OCI-LY1 (cell line): ENCODE results near the gene PROB1.

Source experiments
- H2AFZ ChIP-seq: fragments of 200-600 bp; sonication (generic), shearing (Covaris generic); 2 replicates; pipeline ENCODE4 v1.6.0; 2014; ENCODE audit warnings: antibody characterized with exemption, mild to moderate bottlenecking, low read length
- H3F3A ChIP-seq: fragments of 200-600 bp; sonication (generic), shearing (Covaris generic); 2 replicates; pipeline ENCODE4 v1.6.0; 2014; ENCODE audit warnings: mild to moderate bottlenecking, antibody characterized with exemption, low read length, moderate library complexity; ENCODE audit not compliant: insufficient read depth
- H3K27ac ChIP-seq: fragments of 200-600 bp; sonication (generic); 2 replicates; pipeline ENCODE4 v1.5.1; 2014; ENCODE audit warnings: low read length, mixed run types, mild to moderate bottlenecking, low read depth; ENCODE audit not compliant: poor library complexity, severe bottlenecking
- H3K27me3 ChIP-seq: fragments of 200-600 bp; sonication (generic); 2 replicates; pipeline ENCODE4 v1.6.0; 2014; ENCODE audit warnings: antibody characterized with exemption, mild to moderate bottlenecking, low read length, moderate library complexity; ENCODE audit not compliant: insufficient read depth
- H3K36me3 ChIP-seq: fragments of 200-600 bp; sonication (generic); 2 replicates; pipeline ENCODE4 v1.6.1; 2014; ENCODE audit warnings: mild to moderate bottlenecking, antibody characterized with exemption, low read length, moderate library complexity, mixed read lengths; ENCODE audit not compliant: insufficient read depth
- H3K4me1 ChIP-seq: fragments of 200-600 bp; sonication (generic); 2 replicates; pipeline ENCODE4 v1.5.1; 2014; ENCODE audit warnings: mild to moderate bottlenecking, low read length, moderate library complexity; ENCODE audit not compliant: insufficient read depth, severe bottlenecking
- H3K4me2 ChIP-seq: fragments of 200-600 bp; sonication (generic), shearing (Covaris generic); 2 replicates; pipeline ENCODE4 v1.6.1; 2014; ENCODE audit warnings: low read length
- H3K4me3 ChIP-seq: fragments of 200-600 bp; sonication (generic); 2 replicates; pipeline ENCODE4 v1.5.1; 2014; ENCODE audit warnings: low read length, low read depth, mild to moderate bottlenecking, mixed read lengths; ENCODE audit not compliant: poor library complexity, severe bottlenecking
- H3K79me2 ChIP-seq: fragments of 200-600 bp; shearing (Covaris generic); 2 replicates; pipeline ENCODE4 v1.6.1; 2016; ENCODE audit warnings: mixed run types, low read length, mixed read lengths; ENCODE audit not compliant: insufficient read depth
- H3K9ac ChIP-seq: fragments of 200-600 bp; sonication (generic), shearing (Covaris generic); 2 replicates; pipeline ENCODE4 v1.6.1; 2014; ENCODE audit warnings: mild to moderate bottlenecking, low read length, mixed read lengths
- H3K9me2 ChIP-seq: fragments of 200-600 bp; sonication (generic), shearing (Covaris generic); 2 replicates; pipeline ENCODE4 v1.6.1; 2014; ENCODE audit warnings: low read depth, mild to moderate bottlenecking, low read length, mixed read lengths
- H3K9me3 ChIP-seq: fragments of 200-600 bp; shearing (Covaris generic); 2 replicates; pipeline ENCODE4 v1.6.1; 2014; ENCODE audit warnings: low read length, mixed read lengths
- H4K20me1 ChIP-seq: fragments of 200-600 bp; sonication (generic), shearing (Covaris generic); 2 replicates; pipeline ENCODE4 v1.6.0; 2016; ENCODE audit warnings: mild to moderate bottlenecking, low read length; ENCODE audit not compliant: insufficient read depth
- CTCF ChIP-seq: fragments of 200-600 bp; sonication (generic), shearing (Covaris generic); IDR thresholded peaks from 2 replicates; pipeline ENCODE4 v1.5.1; 2017; ENCODE audit warnings: mild to moderate bottlenecking, antibody characterized with exemption, low read length, moderate library complexity, mixed read lengths
- EZH2 ChIP-seq: fragments of 200-600 bp; sonication (generic), shearing (Covaris generic); IDR thresholded peaks from 2 replicates; pipeline ENCODE4 v1.8.0; 2017; ENCODE audit warnings: borderline replicate concordance, mixed run types, mild to moderate bottlenecking, antibody characterized with exemption, low read length, moderate library complexity, mixed read lengths

The PROB1 gene

GRCh38 chr5:139341689-139342422 lies 53.0 kb downstream of the PROB1 start, which contains the start of gene PAIP2:
Gene PAIP2, plus strand, starts transcription at chr5:139341854. Its CDS starts 21,931 bp downstream, at chr5:139363785.
- Histone ChIP-seq H4K20me1 (no peaks in the 10 kb centered on the region; the same call in 1 of the 2 replicates), H3K4me3 (peak within 1 kb of the TSS; percentile 89), H3F3A (0 out of 2 replicates have a peak, but pooled peaks cover 9% of the 10 kb centered on the region), H3K9me2 (no peaks in the 10 kb centered on the region), H3K4me1 (peaks cover 42% of the 10 kb centered on the region), H3K79me2 (peaks cover 45% of the 10 kb centered on the region), H3K9me3 (no peaks in the 10 kb centered on the region), H3K4me2 (peak within 1 kb of the TSS; percentile 94), H3K36me3 (peaks cover 19% of the 10 kb centered on the region), H3K27ac (peak within 1 kb of the TSS; percentile 91), H2AFZ (peak within 1 kb of the TSS; percentile 24; the same call in 1 of the 2 replicates), H3K27me3 (no peaks in the 10 kb centered on the region), H3K9ac (peak within 1 kb of the TSS; percentile 86)
- TF ChIP-seq EZH2 (no peak), CTCF (peak; percentile 76)

- no peak overlapping the region for H3K27ac ChIP-seq
- H3K9me2 ChIP-seq = no peaks in the 10 kb centered on the region
- H3K9ac ChIP-seq = peak overlapping the region; percentile 86
- peak overlapping the region; percentile 89 for H3K4me3 ChIP-seq
- peaks cover 45% of the 10 kb centered on the region for H3K4me1 ChIP-seq
- no peaks in the 10 kb centered on the region; the same call in 1 of the 2 replicates for H4K20me1 ChIP-seq
- peak overlapping the region; percentile 24; the same call in 1 of the 2 replicates for H2AFZ ChIP-seq
- peaks cover 16% of the 10 kb centered on the region for H3K36me3 ChIP-seq
- TF ChIP-seq CTCF (no peak), EZH2 (no peak)
- H3F3A ChIP-seq = 0 out of 2 replicates have a peak, but pooled peaks cover 9% of the 10 kb centered on the region
- H3K79me2 ChIP-seq = peaks cover 39% of the 10 kb centered on the region
- H3K27me3 ChIP-seq = no peaks in the 10 kb centered on the region
- H3K9me3 ChIP-seq = no peaks in the 10 kb centered on the region
- peak overlapping the region; percentile 94 for H3K4me2 ChIP-seq
Measured at GRCh38 chr5:139341187-139341688, 53.7 kb downstream of the PROB1 start.
